NCI-H2029 treated with DMSO at 0.1 percent for 48 hours (cell line): Measurements from ENCODE around the gene LRP6.
"Not testable (repeated sequence)": the region's sequence is repeated elsewhere in the genome, so short reads cannot be mapped to it uniquely, and the experiment has no call there.

Experiments
- DNase-seq: peaks from one replicate; lab custom pipeline; 2025; lab: John Stamatoyannopoulos, UW

Gene LRP6

GRCh38 chr12:12180575-12180974, 86.3 kb downstream of the LRP6 start:
- no peak for DNase-seq

- DNase-seq, result no peak
Measured at GRCh38 chr12:12180136-12180535, 86.7 kb downstream of the LRP6 start.

DNA sequence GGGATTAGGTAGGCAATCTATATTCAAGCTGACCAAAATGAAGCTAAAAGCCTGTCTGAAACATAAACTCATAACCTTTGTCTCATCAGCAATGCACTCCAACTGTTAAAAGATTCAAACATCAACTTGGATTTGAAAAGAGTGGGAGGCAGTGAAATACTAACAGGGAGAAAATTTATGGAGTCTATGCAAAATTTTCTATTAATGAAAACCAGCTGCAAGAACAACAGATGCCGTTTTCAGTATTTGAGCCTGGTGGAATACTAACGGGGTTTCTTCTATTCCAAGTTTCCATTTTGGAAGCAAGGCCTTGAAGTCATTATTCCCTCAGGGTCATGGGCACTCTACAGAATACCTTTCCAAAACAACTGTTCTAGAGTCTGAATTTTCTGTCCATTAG, 88.3 kb downstream of the LRP6 start:
- DNase-seq, result no peak

GRCh38 chr12:12176402-12176801, 90.4 kb downstream of the LRP6 start:
- no peak for DNase-seq

GRCh38 chr12:12171991-12172511, 94.8 kb downstream of the LRP6 start:
- no peak for DNase-seq

GRCh38 chr12:12167847-12168246, 99.0 kb downstream of the LRP6 start:
- DNase-seq, result peak; percentile 63

DNA sequence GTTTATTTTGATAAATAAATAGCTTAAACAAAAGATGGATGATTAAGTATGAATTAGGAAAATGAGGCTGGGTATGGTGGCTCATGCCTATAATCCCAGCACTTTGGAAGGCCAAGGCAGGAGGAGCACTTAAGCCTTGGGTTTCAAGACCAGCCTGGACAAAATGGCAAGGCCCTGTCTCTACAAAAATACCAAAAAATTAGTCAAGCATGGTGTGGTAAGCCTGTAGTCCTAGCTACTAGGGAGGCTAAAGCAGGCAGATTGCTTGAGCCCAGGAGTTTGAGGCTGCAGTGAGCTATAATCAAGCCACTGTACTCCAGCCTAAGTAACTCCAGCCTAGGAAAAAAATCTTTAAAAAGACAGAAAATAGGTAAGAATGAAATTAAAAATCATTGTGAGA, 100.1 kb downstream of the LRP6 start:
- DNase-seq, result no peak

- DNase-seq, result no peak
Measured at GRCh38 chr12:12159988-12160387, 106.9 kb downstream of the LRP6 start.

GRCh38 chr12:12158858-12159257, 108.0 kb downstream of the LRP6 start:
- no peak for DNase-seq

DNA sequence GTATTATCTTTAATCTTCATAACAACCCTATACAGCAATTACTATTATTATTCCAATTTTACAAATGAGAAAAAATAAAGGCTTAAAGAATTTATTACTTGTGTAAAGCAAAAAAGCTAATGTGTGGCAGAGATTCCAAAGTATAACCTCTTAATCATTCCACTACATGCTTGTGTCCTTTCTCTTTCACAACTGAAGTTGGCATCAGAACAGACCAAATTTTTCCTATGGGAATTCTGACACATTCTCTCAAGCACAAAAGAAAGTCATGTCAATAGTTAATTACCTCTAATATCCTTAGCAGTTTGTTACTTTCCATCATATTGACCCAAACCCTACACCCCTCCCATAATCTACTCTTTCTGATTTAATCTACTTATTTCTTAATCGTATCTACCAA, 109.4 kb downstream of the LRP6 start:
- DNase-seq, result no peak

DNA sequence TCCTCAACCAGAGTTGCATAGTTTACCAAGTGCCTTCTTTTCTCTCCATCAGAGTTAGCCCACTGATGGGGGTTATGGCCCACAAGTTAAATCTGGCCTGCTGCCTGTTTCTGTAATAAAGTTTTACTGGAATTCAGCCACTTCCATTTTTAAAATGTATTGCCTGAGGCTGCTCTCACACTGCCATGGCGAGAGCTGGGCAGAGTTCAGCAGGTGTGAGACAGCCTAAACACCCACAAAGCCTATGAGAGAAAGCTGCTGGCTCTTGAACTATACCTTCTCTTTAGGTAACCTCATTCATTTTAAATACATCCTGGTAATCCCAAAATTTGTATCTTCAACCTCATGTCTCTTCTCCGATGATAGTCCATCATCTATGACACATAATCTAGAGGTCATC, 110.0 kb downstream of the LRP6 start:
- no peak for DNase-seq

DNA sequence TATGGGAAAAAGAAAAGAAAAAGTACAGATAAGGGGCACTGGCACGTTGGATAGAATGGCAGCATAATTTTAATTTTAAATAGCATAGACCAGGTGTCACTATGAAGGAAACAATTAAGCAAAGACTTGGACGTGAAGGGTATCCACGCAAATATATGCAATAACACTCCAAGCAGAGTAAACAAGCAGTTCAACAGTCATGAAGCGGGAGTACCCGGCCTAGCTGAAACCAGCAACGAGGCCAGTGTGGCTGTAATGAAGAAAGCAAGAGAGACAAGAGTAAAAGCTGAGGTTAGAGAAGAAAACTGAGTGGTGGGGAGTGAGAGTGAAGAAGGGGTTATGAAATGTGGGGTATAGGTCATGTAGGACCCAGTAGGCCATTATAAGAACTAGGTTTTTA, 110.7 kb downstream of the LRP6 start:
- peak; percentile 68 for DNase-seq

- no peak for DNase-seq
Measured at GRCh38 chr12:12153596-12153995, 113.2 kb downstream of the LRP6 start.

DNA sequence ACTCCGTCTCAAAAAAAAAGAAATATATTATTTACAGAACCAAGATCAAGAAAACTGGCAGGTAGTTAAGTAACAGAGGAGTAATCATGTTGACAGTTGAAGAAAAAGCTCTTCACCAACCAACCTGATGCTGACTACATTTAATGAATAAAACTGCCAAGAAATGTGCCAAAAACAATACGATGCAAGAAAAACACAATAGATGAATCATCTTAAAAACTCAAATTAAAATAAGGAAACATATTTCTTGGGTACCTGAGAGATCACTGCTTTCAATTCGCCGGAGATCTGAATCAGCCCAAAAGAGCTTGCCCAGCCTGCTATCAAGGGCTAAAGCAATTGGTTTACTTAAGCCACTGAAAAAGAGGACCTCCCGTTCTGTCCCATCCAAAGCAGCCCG, 119.7 kb downstream of the LRP6 start:
- no peak for DNase-seq

DNA sequence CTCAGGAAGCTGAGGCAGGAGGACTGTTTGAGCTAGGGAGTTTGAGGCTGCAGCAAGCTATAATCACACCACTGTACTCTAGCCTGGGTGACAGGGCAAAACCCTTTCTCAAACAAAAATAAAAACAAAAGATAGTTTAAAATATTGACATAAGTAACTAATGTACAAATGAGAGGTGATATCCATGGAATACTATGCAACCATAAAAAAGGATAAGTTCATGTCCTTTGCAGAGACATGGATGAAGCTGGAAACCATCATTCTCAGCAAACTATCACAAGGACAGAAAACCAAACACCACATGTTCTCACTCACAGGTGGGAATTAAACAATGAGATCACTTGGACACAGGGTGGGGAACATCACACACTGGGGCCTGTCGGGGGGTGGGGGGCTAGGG, 122.3 kb downstream of the LRP6 start:
- DNase-seq, result not testable (repeated sequence)

DNA sequence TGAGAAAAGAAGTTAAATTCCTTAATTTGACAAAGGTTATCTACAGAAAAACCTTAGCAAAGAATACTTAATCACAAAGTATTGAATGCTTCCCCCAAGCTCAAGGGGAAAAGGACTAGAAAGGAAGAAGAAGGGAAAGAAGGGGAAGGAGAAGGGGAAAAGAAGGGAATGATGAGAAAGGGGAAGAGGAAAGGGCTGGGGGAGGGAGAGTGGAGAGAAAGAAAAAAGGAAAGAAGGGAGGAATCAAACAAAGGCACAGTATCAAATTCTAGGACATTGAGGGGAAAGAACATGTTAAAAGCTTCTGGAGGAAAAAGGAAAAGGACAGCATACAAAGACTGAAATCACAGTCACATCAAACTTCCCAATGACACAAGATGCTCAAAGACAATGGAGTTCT, 125.8 kb downstream of the LRP6 start:
- no peak for DNase-seq

DNA sequence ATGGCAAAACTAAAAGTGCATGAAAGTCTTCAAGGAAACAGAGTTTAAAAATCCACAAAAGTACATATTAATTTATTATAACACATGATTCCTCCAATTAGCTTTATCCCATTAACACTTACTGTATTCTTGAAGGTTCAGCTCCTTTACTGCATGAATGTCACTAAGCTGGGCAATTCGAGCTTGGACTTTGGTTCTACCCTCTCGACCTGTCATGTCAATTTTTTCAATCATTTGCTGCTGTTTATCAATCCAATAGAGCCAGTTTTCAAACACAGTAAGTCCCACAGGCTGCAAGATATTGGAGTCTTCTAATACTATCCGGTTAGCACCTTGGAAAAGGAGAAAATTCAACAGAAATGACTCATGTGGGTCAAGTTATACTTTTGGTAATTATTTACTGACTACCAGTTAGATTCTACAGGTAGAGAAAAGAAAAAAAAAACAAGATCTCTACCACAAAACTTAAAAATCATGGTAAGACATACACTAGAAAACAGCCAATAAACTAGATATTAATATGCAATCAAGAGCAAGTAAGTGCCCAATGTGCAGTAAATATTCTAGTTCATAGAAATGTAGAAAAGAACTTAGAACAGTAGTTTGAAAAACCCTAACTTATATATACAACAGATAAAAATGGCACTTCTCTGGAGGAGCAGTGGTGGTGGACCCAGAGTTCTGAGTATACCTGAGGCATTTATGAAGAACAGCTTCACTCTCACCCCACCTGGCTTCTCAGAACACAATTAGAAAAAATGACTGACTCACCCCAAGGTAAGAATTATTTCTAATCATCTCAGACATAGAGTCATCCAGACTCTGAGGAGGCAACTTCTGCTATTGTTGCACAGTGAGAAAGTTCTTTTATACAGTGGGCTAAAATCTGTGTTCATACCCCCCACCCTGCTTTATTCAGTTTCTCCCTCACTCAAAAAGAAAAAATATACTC, 128.4 kb downstream of the LRP6 start:
- no peak for DNase-seq

DNA sequence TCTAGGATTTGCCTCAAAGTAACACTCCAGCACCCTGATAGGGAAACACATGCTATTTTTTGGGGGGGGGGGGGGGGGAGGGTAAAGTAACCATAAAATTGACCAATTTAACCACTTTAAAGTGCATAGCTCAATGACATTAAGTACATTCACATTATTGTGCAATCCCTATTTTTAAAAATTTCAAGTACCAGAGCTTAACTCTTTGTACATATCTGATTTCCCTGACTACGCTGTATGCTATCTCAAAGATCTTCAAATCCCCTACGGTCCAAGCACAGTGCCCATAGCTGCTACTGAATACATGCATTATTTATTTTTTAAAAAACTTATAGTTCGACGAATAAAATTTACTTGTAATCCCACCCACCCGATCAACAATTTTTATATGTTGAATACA, 133.1 kb downstream of the LRP6 start:
- DNase-seq, result no peak

DNA sequence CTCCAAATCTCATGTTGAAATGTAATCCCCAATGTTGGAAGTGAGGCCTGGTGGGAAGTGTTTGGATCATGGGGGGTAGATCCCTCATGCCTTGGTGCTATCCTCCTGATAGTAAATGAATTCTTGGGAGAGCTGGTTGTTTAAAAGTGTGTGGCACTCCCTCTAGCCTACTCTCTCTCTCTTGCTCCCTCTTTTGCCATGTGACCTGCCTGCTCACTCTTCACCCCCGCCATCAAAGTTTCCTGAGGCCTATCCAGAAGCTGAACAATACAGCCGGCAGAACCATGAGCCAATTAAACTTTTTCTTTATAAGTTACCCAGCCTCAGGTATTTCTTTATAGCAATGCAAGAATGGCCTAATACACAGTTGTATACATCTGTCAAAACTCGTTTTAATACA, 133.6 kb downstream of the LRP6 start:
- DNase-seq, result no peak

DNA sequence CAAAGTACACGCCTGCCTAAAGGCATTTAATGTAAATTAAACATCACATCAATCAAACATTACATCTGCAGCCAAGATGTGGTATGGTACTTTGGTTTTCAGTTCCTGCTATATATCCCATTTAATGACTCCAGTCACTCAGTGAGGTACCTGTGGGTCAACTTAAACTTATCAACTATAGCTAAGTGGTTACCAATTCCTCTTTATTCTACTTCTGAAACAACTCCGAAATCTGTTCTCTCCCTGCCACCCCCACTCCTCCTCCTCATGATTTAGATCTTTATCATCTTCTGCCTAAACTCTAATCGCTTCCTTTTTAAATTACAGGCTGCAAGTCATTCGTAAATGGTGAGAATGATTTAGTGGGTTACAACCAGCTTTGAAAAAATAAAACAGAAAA, 138.2 kb downstream of the LRP6 start:
- DNase-seq, result no peak

DNA sequence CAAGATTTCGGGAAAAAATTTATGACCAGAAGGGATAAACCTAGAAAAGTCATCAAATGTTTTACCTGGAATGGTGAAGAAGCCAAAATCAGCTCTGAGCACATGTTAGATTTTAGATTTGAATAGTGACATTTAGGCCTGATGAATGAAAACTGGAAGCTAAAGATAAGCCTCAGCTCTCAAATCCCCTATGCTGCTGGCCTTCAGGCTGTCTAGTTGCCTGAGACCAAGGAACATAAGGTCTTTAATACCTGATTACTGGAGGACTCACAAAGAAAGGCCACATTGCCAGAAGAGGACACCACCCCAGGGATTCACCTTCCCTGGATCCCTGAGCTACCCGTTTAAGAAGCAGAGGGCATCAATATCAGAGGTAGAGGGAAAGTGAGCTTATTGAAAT, 139.5 kb downstream of the LRP6 start:
- no peak for DNase-seq

DNA sequence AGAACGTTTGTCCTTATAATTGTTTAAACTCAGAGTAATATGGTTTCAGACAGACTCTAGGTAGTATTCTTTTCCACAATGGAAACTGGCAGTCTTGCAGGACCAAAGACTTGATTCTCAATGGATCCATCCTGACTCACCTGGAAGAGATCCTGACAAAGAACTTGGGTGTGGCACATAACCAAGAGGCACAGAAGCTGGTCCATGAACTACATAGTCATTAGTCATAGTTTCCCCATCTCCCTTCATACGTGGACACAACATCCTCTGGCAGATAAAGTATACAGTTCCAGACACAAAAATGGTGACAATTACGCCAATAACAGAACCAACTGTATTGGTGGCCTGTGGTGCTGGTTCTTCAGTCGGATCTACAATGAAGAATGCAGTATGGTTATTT, 140.3 kb downstream of the LRP6 start:
- no peak for DNase-seq

DNA sequence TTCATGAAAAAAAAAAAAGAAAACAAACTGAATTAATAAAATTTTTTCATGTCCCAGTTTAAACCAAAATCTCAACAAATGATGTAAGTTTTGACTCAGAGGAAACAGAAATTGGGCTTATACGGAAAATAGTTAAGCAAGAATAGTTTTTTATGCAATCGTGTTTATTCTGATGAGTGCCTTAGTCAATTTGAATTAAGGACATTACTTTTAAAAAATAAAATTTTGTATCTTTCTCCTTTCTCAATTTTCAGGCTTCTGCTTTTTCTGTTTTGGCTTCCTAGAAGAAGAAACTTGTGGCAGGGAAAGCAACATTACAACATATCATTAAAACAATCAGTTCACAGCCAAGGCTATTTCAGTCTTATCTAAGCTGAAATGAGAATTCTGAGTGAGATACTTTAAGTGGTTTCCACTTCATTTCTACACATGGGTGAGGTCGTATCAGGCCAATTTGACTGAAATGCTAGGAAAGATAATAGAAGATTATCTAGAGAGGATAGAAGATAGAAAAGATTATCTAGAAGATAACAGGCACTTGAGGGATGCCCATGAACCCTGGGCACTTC, 143.7 kb downstream of the LRP6 start:
- DNase-seq, result no peak

- DNase-seq, result no peak
Measured at GRCh38 chr12:12121061-12121460, 145.8 kb downstream of the LRP6 start.
